GM19467 (cell line): ENCODE data around the gene DBNDD2.

ENCODE experiments used
- ATAC-seq: cut with Tn5 transposase; IDR thresholded peaks from one replicate; pipeline ENCODE4 v1.9.1; 2021; ENCODE audit warnings: mild to moderate bottlenecking, moderate library complexity; ENCODE audit not compliant: unreplicated experiment

DBNDD2 gene

GRCh38 chr20:45415822-45416637 is 7.9 kb downstream of the DBNDD2 start, which contains the start of gene PIGT:
TSS of gene PIGT (plus strand) at chr20:45416141. CDS start at chr20:45416157, 16 bp downstream.
- ATAC-seq = peak; percentile 60

- ATAC-seq = no peak
Observed at GRCh38 chr20:45416917-45417316, 8.8 kb downstream of the DBNDD2 start.

DNA sequence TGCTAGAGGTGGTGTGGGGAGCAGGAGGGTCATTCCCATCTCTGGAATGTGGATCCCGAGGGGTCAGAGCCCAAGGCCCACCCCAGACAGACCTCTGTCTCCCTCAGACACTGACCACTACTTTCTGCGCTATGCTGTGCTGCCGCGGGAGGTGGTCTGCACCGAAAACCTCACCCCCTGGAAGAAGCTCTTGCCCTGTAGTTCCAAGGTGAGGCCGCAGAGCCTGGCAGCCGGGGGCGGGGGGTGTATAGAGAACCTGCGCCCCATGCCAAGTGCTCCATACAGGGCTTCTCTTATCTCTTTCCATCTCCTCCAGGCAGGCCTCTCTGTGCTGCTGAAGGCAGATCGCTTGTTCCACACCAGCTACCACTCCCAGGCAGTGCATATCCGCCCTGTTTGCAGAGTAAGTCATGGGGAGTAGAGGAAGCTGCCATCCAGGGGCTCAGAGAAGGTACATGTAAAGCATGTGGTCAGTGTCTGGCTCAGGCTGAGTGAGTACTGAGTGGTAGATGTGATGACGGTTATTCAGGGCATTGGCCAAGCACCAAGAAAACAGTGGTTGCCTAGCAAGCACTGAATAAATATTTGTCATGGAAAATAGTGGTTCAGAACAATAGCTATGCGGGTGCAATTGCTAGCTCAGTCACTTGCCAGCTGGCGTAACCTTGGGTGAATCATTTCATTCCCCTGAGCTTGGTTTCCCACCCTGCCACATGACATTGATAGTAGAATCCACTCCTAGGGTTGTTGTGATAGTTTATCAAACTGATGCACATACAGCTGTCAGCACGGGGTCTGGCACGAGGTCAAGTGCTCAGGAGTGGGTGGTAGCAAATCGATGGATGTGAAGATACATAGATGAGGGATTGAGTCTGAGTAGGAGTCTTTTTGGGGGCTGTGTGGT is 11.4 kb downstream of the DBNDD2 start:
- ATAC-seq = peak; percentile 60

GRCh38 chr20:45420125-45420524 is 12.0 kb downstream of the DBNDD2 start:
- ATAC-seq = no peak

- ATAC-seq = no peak
Observed at GRCh38 chr20:45423700-45424099, 15.6 kb downstream of the DBNDD2 start.

- ATAC-seq = no peak
Observed at GRCh38 chr20:45425561-45425960, 17.5 kb downstream of the DBNDD2 start.

DNA sequence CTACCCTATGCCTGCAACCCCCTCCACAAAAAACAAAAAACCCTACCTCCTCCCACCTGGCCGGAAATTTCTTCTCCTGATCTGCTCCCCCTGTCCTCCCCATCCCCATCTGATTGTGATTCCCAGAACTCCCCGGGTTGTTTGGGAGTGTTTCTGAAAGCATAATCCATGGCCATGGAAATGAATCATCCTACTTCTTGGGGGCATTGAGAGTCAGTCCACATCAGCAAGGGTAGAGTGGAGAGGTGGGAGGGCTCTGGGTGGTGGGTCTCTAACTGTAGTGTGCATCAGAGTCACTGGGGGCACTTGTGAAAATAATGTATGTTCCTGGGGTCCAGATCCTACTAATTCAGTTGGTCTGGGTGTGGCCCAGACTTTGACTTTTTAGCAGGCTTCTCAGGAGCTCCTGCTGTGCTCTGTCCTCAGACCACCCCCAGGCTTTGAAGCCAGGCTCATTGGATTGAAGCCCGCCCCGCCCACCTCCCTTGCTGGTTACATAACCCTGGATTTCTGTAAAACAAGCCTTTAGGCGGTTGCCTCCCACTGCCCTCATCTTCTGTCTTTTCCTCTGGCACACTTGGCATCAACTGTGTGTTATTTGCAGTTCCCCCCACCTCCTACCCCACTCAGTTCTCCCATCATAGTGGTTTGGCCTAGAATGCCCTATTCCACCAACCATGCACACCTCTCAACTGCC is 18.4 kb downstream of the DBNDD2 start:
- no peak for ATAC-seq

- ATAC-seq = no peak
Observed at GRCh38 chr20:45427236-45428149, 19.4 kb downstream of the DBNDD2 start.

DNA sequence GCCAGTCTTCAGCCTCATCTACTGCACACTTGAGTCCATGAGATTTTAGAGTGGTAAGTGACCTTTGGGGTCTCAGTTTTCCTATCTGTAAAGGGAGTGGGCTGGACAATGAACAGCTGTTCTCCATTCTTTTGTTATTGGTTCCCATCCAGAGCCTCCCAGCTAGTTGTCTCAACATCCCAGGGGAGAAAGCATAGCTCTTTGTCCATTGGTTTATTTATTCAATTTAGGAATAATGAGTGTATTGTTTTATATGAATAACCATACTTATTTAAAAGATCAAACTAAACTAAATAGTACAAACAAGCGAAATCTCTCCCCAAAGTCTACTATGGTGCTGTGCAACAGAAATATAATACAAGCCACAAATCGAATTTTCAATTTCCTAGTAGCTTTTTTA is 21.5 kb downstream of the DBNDD2 start:
- ATAC-seq = no peak

DNA sequence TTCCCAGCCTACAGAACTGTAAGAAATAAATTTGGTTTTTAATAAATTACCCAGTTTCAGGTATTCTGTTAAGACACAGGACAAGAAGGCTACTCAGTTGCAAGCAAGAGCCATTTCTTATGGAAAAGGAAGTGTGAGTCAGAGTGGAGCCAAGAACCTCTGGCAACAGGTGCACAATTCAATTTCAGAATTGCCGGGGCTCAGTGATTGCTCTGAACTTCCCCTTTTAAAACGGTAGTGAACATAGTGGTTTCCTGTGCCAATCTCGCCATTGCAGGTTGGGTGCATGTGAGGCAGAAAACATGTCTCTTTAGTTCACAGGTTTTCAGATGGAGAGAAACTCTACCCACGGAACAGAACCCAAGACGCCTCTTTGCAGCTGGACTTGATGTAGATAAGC is 24.2 kb downstream of the DBNDD2 start:
- no peak for ATAC-seq

DNA sequence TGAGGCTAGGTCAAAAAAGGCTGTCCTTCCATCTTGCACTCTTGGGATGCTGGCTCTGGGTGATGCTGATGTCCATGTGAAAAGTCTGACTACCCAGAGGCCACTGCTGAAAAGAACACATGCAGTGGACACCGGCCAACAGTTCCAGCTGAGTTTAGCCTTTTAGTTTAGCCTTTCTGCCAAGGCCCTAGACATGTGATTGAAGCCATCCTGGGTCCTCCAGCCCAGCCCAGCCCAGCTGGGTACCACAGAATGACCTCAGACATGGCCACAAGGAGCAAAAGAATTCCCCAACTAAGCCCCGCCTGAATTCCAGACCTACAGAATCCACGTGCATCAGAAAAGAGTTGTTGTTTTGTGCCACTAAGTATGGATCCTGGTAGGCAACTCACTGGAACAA is 25.2 kb downstream of the DBNDD2 start:
- ATAC-seq = no peak

- ATAC-seq = no peak
Observed at GRCh38 chr20:45433976-45434375, 25.9 kb downstream of the DBNDD2 start.

DNA sequence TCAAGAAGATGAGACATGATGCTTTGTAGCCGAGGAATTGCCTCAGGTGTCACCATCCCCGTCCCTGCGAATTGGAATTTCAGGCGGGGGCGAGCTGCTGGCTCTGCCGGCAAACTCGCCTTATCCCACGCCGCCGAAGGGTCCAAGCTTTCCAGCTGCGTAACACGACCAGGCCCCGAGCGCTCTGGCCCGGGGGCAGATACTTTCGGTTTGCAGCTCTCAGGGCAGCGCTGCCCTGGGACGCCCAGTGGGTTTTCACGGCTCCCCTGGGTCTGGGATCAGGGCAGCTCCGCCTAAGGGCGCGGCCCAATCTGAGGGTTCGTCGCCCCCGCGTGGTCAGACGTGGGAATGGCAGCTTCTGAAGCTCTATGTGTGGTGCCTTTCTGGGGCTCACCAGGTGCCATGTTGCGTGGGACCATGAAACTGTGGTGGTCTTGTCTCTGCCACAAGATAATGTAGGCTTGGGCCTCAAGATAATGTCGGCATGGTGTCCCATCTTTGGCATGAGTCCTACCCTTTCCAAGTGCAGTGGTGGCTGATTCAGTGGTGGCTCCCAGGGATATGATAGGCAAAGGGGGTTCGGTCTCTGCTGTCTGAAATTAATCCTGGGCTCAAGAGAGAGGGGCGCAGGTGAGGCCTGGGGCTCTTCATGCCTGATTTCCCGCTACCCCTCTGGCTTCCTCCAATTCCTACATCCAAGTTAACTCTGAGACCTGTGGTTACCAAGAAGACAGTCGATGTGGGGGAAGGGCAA is 28.8 kb downstream of the DBNDD2 start:
- peak; percentile 79 for ATAC-seq

DNA sequence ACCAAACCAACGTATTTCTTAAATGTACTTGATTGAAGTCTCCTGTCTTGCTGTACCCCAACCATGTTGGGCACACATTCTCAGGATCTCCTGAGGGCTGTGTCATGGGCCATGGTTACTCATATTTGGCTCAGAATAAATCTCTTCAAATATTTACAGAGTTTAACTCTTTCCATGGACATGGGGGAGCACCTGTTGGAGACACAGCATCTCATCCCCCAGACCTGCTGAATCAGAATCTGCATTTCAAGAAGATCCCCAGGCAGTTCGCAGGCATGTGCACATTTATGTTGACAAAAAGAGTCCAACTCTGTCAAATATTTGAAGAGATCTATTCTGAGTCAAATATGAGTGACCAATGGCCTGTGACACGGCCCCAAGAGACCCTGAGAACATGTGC is 32.3 kb downstream of the DBNDD2 start:
- no peak for ATAC-seq

GRCh38 chr20:45440891-45441685 is 33.0 kb downstream of the DBNDD2 start:
- ATAC-seq = no peak

- no peak for ATAC-seq
Observed at GRCh38 chr20:45441746-45442145, 33.7 kb downstream of the DBNDD2 start.

DNA sequence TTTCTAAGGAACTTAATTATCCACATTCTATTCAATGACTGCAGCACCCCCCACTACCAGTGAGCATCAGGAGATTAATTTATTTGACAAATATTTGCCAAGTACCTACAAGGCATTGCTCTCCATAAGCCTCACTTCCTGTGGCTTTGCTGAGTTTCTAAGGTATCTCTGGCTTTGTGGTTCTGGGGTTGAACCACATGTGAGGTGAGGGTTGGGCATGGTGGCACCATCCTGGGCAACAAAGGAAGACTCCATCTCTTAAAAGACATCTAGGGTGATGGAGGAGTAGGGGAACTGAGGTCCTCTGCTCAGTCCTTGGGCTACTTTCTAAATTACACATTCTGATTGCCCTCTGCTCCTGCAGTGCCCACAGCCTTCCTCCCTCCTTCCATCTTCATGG is 36.0 kb downstream of the DBNDD2 start:
- ATAC-seq = no peak

DNA sequence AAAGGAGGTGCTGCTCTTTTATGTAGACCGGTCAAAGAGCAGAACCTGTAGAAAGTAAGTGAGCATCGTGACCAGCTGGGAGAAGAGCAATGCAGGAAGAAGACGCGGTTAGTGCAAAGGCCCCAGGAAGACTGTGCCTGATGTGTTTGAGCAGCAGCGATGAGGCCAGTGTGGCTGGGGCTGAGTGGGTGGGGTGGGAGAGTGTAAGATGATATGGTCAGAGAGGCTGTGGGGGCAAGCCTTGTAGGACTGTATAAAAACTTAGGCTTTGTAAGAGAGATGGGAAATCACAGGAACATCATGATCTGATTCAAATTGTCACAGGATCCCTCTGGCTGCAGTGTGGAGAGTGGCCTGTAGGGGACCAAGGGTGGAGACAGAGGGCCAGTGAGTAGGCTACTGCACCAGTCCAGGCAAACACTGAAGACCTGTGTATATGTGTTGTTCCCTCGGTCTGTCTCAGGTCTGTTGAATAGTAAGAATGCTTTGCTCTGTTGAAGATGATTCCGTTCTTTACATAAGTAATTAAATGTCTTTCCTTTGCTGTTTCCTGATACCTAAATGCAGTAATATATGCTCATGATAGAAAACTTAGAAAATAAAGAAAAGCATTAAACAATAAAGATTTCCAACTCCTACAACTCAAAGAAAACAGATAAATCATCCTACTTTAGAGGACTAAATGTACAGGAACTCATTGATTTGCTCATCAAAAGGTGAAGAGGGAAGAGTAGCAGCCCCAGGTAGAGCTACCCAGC is 37.9 kb downstream of the DBNDD2 start:
- peak; percentile 64 for ATAC-seq
